Fibroblast of lung (primary cell): ENCODE results near the gene MYRFL. TPM values are rescaled to one million over a fixed set of nuclear protein-coding genes. Genes with fewer than 3 reads are reported as not detected.

Experiments used
- DNase-seq, 2 donors: peaks; one replicate each; pipeline versions ENCODE4 v3.0.0 to v3.0.0-alpha.2; 2010; ENCODE audit warnings: low read depth in 2 of 2
- H2AFZ ChIP-seq: 2 replicates; pipeline ENCODE4 v1.5.1; 2012; ENCODE audit warnings: low read length, control low read depth, inconsistent platforms
- H3K27ac ChIP-seq: 2 replicates; pipeline ENCODE4 v1.5.1; 2011; ENCODE audit warnings: low read length, control low read depth; ENCODE audit not compliant: insufficient read depth
- H3K27me3 ChIP-seq: 2 replicates; pipeline ENCODE4 v1.5.1; 2011; ENCODE audit warnings: mild to moderate bottlenecking, low read length; ENCODE audit not compliant: control insufficient read depth, insufficient read depth
- H3K36me3 ChIP-seq: 2 replicates; pipeline ENCODE4 v1.5.1; 2011; ENCODE audit warnings: low read length; ENCODE audit not compliant: control insufficient read depth, insufficient read depth
- H3K4me1 ChIP-seq: 2 replicates; pipeline ENCODE4 v1.5.1; 2011; ENCODE audit warnings: low read length; ENCODE audit not compliant: control insufficient read depth, insufficient read depth; ENCODE audit errors: extremely low read depth
- H3K4me2 ChIP-seq: 2 replicates; pipeline ENCODE4 v1.5.1; 2011; ENCODE audit warnings: low read length, control low read depth; ENCODE audit not compliant: insufficient read depth; ENCODE audit errors: extremely low read depth
- H3K4me3 ChIP-seq, 4 experiments: fragments of 200-600 bp in 1 of 4; sonication (generic) in 1 of 4; replicated peaks in 1 of 4; 2 replicates each; pipeline ENCODE4 v1.5.1; 2011 to 2016; ENCODE audit warnings: low read length in 4 of 4, low read depth in 3 of 4, mild to moderate bottlenecking in 3 of 4, control low read depth in 2 of 4, inconsistent platforms in 1 of 4, mixed read lengths in 1 of 4; ENCODE audit not compliant: insufficient read depth in 1 of 4; ENCODE audit errors: control extremely low read depth in 1 of 4
- H3K79me2 ChIP-seq: 2 replicates; pipeline ENCODE4 v1.5.1; 2012; ENCODE audit warnings: mild to moderate bottlenecking, low read length, inconsistent platforms; ENCODE audit not compliant: control insufficient read depth, insufficient read depth
- H3K9ac ChIP-seq: 2 replicates; pipeline ENCODE4 v1.5.1; 2011; ENCODE audit warnings: mild to moderate bottlenecking, low read length, control low read depth; ENCODE audit not compliant: insufficient read depth
- H3K9me3 ChIP-seq: 2 replicates; pipeline ENCODE4 v1.5.1; 2012; ENCODE audit warnings: low read depth, low read length; ENCODE audit not compliant: control insufficient read depth, insufficient read depth
- H4K20me1 ChIP-seq: 2 replicates; pipeline ENCODE4 v1.5.1; 2011; ENCODE audit warnings: low read length; ENCODE audit not compliant: control insufficient read depth, insufficient read depth; ENCODE audit errors: extremely low read depth
- EZH2 ChIP-seq: IDR thresholded peaks from 2 replicates; pipeline ENCODE4 v1.5.1; 2012; ENCODE audit warnings: low read length, control low read depth, mild to moderate bottlenecking; ENCODE audit errors: missing control alignments
- polyA plus RNA-seq, 2 donors: library from polyadenylated mRNA; depleted of rRNA in 1 of 2; stranded (reverse) in 1 of 2; unstranded in 1 of 2; fragments of >200 nt; gene quantifications; 2 replicates each; pipeline ENCODE4 v1.2.1, GENCODE V29; 2011 to 2012; ENCODE audit warnings: missing spikeins in 1 of 2
- total RNA-seq: library from RNA; depleted of rRNA; stranded (reverse); fragments of >200 nt; gene quantifications from 2 replicates; pipeline ENCODE4 v1.2.1, GENCODE V29; 2014
- TF ChIP-seq, protein P1 (sequence below), 2 donors: IDR thresholded peaks in 1 of 2; conservative IDR thresholded peaks in 1 of 2; 1 replicate in 1 of 2; 2 replicates in 1 of 2; pipeline ENCODE4 v1.5.1; 2011 to 2012; ENCODE audit warnings: low read length in 2 of 2, control low read depth in 1 of 2, inconsistent platforms in 1 of 2, low read depth in 1 of 2, mild to moderate bottlenecking in 1 of 2

Gene MYRFL
- total and polyA plus RNA-seq, 2 donors (not counting 1 experiment from before 2014, with no cell fraction given), result not detected

- no peaks in the 10 kb centered on the region for H3K4me1 ChIP-seq
- H3K79me2 ChIP-seq, result no peaks in the 10 kb centered on the region
- H3K9ac ChIP-seq, result no peak overlapping the region
- H3K4me3 ChIP-seq, result no peak overlapping the region
- H3K9me3 ChIP-seq, result no peaks in the 10 kb centered on the region
- no peaks in the 10 kb centered on the region for H3K36me3 ChIP-seq
- no peak for TF ChIP-seq EZH2
- TF ChIP-seq, protein P1, sequence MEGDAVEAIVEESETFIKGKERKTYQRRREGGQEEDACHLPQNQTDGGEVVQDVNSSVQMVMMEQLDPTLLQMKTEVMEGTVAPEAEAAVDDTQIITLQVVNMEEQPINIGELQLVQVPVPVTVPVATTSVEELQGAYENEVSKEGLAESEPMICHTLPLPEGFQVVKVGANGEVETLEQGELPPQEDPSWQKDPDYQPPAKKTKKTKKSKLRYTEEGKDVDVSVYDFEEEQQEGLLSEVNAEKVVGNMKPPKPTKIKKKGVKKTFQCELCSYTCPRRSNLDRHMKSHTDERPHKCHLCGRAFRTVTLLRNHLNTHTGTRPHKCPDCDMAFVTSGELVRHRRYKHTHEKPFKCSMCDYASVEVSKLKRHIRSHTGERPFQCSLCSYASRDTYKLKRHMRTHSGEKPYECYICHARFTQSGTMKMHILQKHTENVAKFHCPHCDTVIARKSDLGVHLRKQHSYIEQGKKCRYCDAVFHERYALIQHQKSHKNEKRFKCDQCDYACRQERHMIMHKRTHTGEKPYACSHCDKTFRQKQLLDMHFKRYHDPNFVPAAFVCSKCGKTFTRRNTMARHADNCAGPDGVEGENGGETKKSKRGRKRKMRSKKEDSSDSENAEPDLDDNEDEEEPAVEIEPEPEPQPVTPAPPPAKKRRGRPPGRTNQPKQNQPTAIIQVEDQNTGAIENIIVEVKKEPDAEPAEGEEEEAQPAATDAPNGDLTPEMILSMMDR (conservative IDR thresholded peaks at IDR 0.05 in 1 of 2, IDR thresholded peaks at IDR 0.05 in 1 of 2; ENCODE audit: low read depth in 1 of 2, low read length in 2 of 2), result no peak
- H3K27ac ChIP-seq, result no peak overlapping the region
- no peaks in the 10 kb centered on the region for H4K20me1 ChIP-seq
- no peak overlapping the region for H2AFZ ChIP-seq
- DNase-seq, result peak in 1 of 2 donors; percentile 10
- no peak overlapping the region for H3K4me2 ChIP-seq
- no peaks in the 10 kb centered on the region for H3K27me3 ChIP-seq
Measured at GRCh38 chr12:70007687-70008086, 182.7 kb downstream of the MYRFL start.

Other genes with a start within 250 kb of the MYRFL start
- gene CCT2, start 239.8 kb upstream of the MYRFL start, total RNA-seq, result 174 and 190 TPM in 2 replicates
- 178 and 237 TPM in 2 replicates for gene CCT2, start 239.8 kb upstream of the MYRFL start, polyA plus RNA-seq
- gene LRRC10, start 214.3 kb upstream of the MYRFL start, total RNA-seq, result not detected in 2 replicates
- gene LRRC10, start 214.3 kb upstream of the MYRFL start, polyA plus RNA-seq, result not detected in 2 replicates
- gene BEST3, start 125.9 kb upstream of the MYRFL start, total RNA-seq, result not detected in 2 replicates
- gene BEST3, start 125.9 kb upstream of the MYRFL start, polyA plus RNA-seq, result 0.03 TPM in 1 of 2 replicates, not detected in the other
- gene RAB3IP, start 86.4 kb upstream of the MYRFL start, total RNA-seq, result 4.6 and 6.3 TPM in 2 replicates
- gene RAB3IP, start 86.4 kb upstream of the MYRFL start, polyA plus RNA-seq, result 1.8 and 2.0 TPM in 2 replicates